Ovary (tissue), 3 donors: ENCODE results near the gene VARS1.

ENCODE experiments used
- EP300 ChIP-seq: sonication (generic); formaldehyde crosslinking; IDR thresholded peaks from one replicate; pipeline ENCODE4 v1.6.1; 2017; ENCODE audit warnings: antibody characterized with exemption
- POLR2A ChIP-seq: fragments of 450-650 bp; IDR thresholded peaks from one replicate; pipeline ENCODE4 v1.6.1; 2017; ENCODE audit warnings: antibody characterized with exemption, mild to moderate bottlenecking, moderate library complexity
- TF ChIP-seq, protein P1 (sequence below), 3 donors: fragments of 450-650 bp in 2 of 3; fragments of 200-600 bp in 1 of 3; IDR thresholded peaks; one replicate each; pipeline versions ENCODE4 v1.5.1 to v1.8.0; 2016 to 2022; ENCODE audit warnings: antibody characterized with exemption in 3 of 3, mild to moderate bottlenecking in 1 of 3
- donor health status: DM: no; HTN: no; CAD: no.

DNA sequence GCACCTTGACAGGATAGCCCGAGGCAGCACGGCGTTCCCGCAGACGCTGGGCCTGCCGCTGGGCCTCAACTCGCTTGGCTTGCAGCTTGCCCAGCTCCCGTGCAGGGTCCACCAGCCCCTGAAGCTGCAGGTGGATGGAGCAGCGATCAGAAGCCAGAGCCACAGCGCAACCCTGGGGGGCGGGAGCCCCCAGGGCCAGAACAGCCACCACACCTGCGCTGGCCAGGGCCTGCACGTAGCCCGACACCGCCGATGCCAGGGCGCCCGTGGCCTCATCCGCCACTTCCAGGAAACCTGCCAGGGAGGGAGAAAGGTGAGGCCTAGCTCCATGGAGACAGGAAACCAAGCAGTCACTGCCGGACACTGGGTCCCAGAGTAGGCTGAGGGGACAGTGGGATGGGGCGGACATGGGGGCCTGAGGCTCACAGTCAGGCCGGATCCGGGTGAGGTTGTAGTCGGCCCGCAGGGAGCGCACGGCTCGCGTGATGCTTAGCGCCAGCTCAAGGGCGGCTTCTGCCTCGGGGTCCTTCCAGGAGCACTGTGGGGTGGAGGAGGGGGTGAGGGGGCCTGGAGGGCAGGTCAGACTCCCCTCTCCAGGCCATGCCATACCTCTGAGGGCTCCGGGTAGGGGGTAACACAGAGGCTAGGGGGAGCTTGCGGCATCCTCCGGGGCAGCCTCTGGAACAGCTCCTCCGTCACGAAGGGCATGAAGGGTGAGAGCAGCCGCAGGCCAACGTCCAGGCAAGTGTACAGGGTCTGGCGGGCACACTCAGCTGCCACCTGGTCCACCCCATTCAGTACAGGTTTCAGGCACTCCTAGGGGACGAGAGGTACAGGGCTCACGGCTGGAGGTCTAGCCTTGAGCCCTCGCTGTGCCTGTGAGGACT lies 16.3 kb downstream of the VARS1 start:
- TF ChIP-seq, protein P1, sequence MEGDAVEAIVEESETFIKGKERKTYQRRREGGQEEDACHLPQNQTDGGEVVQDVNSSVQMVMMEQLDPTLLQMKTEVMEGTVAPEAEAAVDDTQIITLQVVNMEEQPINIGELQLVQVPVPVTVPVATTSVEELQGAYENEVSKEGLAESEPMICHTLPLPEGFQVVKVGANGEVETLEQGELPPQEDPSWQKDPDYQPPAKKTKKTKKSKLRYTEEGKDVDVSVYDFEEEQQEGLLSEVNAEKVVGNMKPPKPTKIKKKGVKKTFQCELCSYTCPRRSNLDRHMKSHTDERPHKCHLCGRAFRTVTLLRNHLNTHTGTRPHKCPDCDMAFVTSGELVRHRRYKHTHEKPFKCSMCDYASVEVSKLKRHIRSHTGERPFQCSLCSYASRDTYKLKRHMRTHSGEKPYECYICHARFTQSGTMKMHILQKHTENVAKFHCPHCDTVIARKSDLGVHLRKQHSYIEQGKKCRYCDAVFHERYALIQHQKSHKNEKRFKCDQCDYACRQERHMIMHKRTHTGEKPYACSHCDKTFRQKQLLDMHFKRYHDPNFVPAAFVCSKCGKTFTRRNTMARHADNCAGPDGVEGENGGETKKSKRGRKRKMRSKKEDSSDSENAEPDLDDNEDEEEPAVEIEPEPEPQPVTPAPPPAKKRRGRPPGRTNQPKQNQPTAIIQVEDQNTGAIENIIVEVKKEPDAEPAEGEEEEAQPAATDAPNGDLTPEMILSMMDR (IDR thresholded peaks at IDR 0.05), result no peak
- TF ChIP-seq POLR2A, result no peak
- no peak for TF ChIP-seq EP300
